ENCODE measurements around the gene MAGEB5.
"Not testable (repeated sequence)": the region's sequence is repeated elsewhere in the genome, so short reads cannot be mapped to it uniquely, and the experiment has no call there.

MAGEB5 gene, protein sequence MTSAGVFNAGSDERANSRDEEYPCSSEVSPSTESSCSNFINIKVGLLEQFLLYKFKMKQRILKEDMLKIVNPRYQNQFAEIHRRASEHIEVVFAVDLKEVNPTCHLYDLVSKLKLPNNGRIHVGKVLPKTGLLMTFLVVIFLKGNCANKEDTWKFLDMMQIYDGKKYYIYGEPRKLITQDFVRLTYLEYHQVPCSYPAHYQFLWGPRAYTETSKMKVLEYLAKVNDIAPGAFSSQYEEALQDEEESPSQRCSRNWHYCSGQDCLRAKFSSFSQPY

DNA sequence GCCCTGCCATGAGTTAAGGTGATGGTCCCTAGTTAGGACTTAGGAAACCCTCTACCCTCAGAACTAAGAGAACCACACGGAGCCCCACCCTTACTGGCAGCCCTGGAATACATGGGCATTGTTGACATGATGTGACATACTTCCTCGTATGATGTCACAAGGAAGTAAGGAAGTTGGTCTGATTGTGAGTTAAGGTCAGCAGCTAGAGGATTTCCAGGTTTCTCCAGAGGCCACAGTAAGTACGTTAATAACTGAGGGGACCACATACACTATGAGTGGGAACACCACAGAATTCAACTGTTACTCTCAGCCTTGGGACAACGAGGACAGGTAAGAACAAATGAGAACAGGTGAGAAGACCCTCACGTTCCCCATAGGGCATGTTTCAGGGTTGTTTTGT, at the start of gene MAGEB5:
MAGEB5 (plus strand) TSS at position 301 of the 400 bp plus-strand sequence. CDS start 1,133 bp downstream, outside the sequence.
- no peak for DNase-seq (ENCODE audit: low spot score)

DNA sequence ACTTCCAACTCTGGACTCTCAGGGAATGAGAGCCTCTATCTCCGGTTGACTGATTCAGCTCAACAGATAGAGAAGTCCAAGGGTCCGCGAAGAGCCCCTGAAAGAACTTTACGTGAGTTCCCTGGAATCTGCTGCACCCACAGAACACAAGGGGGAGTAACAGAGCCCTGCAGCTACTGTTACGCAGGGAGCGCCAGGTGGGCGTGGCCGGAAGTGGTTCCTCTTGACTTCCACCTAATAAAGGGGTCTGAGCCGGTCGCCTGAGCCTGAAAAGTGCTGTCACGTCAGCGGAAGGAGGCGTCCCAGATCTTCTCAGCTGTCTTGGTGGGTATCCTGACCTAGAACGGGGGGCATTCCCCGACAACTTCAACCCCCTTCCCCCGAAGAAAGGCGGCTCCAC, 23.8 kb upstream of the MAGEB5 start, which contains the start of gene MAGEB6:
MAGEB6 (plus strand) TSS at position 237 of the 400 bp plus-strand sequence. CDS start 1,407 bp downstream, outside the sequence.
- DNase-seq (ENCODE audit: low spot score) = no peak

DNA sequence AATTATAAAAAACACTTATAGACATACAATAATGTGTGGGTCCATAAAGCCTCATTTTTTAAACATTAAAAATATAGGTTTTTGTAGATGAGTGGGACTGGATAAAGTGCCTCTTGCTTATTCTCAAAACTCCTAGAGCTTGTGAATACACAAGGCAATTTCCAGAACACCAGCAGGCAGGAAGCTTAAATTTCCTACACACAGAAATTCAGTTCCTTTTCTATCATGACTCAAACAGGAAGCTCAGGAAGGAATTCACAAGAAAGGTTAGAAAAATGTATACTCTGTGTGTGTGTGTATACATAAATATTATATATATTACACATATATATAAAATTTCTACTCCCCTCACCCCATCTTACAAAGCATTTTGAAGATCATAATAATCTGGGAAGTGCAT, 12.4 kb upstream of the MAGEB5 start:
- DNase-seq (ENCODE audit: low spot score) = no peak

DNA sequence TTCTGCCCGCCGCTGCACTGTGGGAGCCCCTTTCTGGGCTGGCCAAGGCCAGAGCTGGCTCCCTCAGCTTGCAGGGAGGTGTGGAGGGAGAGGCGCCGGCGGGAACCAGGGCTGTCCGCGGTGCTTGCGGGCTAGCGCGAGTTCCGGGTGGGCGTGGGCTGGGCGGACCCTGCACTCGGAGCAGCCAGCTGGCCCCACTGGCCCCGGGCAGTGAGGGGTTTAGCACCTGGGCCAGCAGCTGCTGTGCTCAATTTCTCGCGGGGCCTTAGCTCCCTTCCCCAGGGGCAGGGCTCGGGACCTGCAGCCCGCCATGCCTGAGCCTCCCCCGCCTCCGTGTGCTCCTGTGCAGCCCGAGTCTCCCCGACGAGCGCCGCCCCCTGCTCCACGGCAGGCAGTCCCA, 11.3 kb upstream of the MAGEB5 start:
- DNase-seq (ENCODE audit: low spot score) = not testable (repeated sequence)

DNA sequence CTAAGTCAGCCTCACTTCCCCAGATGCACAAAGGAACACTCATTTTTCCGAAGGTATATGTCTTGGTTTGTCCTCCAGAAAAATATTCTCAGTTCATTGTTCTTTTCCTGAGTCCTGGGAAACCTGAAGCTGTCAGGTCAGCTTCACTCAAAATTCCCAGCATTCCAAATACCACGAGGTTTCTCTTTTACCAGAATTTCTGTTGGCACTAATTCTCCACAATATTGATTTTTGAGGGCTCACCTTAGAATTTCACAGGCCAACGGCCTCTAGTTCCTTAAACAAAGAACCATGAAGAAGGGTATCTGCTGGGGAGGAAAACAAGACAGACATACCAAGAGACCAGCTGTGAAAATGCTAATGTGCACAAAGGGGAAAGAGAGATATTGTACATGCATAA, 8.0 kb upstream of the MAGEB5 start:
- DNase-seq (ENCODE audit: low spot score) = no peak

DNA sequence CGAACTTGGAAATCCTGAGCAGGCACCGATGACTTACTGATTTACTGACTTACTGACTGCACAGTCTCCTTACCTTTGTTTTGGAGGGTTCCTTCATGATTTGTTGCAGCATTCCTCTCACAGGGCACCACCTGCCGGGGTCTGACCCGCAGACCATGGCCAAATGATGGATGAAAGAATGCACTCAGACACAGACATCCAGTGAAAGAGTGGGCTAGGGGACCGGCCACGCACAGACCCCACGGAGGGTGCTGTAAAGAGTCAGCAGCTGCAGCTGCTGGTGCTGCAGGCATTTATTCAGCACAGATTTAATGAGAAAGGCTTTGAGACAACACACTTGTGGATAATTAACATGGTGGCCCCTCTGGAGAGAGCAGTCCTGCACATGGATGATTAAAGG, 3.4 kb downstream of the MAGEB5 start:
- no peak for DNase-seq (ENCODE audit: low spot score)

DNA sequence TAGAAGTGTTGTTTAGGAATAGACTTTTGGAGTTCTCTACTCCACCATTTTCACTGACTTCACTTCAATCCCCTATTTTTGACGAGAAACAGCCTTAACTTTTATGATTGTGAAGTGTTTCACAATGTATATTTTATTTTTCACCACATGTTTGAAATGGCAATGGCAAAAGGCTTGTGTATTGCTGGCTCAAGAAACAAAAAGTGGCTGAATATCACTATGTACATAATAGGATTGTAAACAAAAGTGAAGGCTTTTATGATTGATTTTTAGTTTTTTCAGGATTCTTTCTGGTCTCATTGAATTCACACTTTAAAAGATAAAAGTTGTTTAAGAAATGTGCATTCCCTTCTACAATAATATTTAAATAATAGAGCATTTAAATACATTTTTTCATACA, 18.2 kb downstream of the MAGEB5 start:
- DNase-seq (ENCODE audit: low spot score) = no peak

DNA sequence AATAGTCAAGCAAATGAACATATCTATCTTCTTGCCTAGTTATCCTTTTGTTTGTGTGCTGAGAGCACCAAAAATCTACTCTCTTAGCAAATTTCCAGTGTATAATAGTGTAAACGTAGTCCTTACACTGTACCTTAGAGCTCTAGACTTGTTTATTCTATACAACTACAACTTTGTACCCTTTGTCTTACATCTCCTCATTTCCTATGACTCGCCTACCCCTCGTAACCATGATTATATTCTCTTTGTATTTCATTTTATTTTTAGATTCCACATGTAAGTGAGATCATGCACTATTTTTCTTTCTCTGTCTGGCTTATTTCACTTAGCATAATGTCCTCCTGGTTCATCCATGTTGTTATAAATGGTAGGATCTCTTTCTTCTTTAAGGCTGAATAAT, 37.6 kb downstream of the MAGEB5 start:
- no peak for DNase-seq (ENCODE audit: low spot score)

DNA sequence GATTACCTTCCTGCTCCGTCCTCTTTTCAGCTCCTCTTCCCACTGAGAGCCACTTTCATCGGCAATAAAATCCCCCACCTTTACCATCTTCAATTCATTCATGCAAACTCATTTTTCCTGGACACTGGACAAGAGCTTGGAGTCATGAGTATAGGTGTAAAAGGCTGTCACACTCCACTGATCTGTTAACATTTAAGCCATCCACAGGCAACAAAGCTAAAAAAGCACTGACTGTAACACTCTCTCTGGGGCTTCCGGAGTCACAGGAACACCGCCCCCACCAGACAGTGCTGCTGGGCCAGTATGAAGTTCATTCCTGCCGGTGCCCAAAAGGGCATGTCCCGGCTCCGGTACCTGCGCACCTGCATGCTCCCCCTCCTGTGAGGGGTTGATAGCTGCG, 38.5 kb downstream of the MAGEB5 start:
- DNase-seq (ENCODE audit: low spot score) = no peak

DNA sequence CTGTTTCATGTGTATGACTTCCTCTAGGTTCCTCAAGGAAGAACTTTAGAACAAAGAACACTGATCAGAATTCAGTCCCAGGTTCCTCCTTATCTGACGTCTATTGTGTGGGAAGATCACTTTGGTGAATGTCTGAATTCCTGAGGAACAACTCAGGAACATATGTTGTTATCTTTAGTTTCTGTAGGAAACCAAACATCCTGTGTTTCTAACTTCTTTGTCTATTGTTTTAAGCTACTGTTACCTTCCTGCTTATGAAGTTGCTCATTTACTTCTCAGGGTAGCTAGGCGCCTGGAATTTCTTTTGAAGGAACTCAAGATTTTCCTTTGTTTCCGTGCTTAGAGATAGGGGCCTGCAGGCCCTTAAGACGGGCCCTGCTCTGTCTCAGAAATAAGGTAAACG, 46.2 kb downstream of the MAGEB5 start:
- DNase-seq (ENCODE audit: low spot score) = no peak
